Measurements from ENCODE around the gene TERB2.
"Not testable (repeated sequence)": the region's sequence is repeated elsewhere in the genome, so short reads cannot be mapped to it uniquely, and the experiment has no call there.

DNA sequence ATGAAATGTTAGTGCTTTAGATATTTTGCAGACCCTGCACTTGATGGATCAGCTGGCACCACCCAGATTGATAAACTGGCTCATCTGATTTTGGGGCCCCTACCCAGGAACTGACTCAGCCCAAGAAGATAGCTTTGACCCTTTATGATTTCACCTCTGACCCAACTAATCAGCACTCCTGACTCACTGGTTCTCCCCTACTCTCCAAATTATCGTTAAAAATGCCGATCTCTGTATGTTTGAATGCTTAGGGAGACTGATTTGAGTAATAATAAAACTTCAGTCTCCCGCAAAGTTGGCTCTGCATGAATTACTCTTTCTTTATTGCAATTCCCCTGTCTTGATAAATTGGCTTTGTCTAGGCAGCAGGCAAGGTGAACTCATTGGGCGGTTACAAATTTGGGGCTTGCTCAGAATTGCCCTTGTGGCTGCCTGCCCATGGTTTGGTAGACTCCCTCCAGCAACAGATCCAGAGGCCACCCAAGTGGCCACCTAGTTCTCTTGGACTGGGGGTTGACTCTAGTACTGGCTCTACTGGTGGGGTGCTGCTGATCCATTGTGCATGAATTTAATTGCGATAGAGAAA is 48.2 kb downstream of the TERB2 start:
- TF ChIP-seq, protein P1, sequence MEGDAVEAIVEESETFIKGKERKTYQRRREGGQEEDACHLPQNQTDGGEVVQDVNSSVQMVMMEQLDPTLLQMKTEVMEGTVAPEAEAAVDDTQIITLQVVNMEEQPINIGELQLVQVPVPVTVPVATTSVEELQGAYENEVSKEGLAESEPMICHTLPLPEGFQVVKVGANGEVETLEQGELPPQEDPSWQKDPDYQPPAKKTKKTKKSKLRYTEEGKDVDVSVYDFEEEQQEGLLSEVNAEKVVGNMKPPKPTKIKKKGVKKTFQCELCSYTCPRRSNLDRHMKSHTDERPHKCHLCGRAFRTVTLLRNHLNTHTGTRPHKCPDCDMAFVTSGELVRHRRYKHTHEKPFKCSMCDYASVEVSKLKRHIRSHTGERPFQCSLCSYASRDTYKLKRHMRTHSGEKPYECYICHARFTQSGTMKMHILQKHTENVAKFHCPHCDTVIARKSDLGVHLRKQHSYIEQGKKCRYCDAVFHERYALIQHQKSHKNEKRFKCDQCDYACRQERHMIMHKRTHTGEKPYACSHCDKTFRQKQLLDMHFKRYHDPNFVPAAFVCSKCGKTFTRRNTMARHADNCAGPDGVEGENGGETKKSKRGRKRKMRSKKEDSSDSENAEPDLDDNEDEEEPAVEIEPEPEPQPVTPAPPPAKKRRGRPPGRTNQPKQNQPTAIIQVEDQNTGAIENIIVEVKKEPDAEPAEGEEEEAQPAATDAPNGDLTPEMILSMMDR (IDR thresholded peaks at IDR 0.05), result not testable (repeated sequence)
- TF ChIP-seq POLR2A, EP300, POLR2AphosphoS5 (IDR thresholded peaks at IDR 0.05): not testable (repeated sequence)
